IPS-20b (cell line): Measurements from ENCODE around the gene OSBPL6.

Source experiments
- H3K27ac ChIP-seq: one replicate; pipeline ENCODE4 v1.5.1; 2013; ENCODE audit warnings: low read length
- H3K27me3 ChIP-seq: 2 replicates; pipeline ENCODE4 v1.6.1; 2013; ENCODE audit warnings: mild to moderate bottlenecking, low read length, inconsistent platforms; ENCODE audit not compliant: insufficient read depth
- H3K36me3 ChIP-seq: 2 replicates; pipeline ENCODE4 v1.6.1; 2013; ENCODE audit warnings: low read depth, mild to moderate bottlenecking, inconsistent platforms, low read length, moderate library complexity; ENCODE audit not compliant: insufficient read depth
- H3K4me1 ChIP-seq: 2 replicates; pipeline ENCODE4 v1.6.1; 2013; ENCODE audit warnings: mild to moderate bottlenecking, control low read depth, inconsistent platforms, low read length, moderate library complexity; ENCODE audit not compliant: insufficient read depth
- H3K4me3 ChIP-seq: 2 replicates; pipeline ENCODE4 v1.5.1; 2013; ENCODE audit warnings: mild to moderate bottlenecking, low read length, inconsistent platforms
- H3K9ac ChIP-seq: 2 replicates; pipeline ENCODE4 v1.6.1; 2013; ENCODE audit warnings: low read depth, mild to moderate bottlenecking, inconsistent platforms, low read length, moderate library complexity
- H3K9me3 ChIP-seq: 2 replicates; pipeline ENCODE4 v1.6.1; 2013; ENCODE audit warnings: mild to moderate bottlenecking, low read depth, low read length, inconsistent platforms; ENCODE audit not compliant: insufficient read depth

The OSBPL6 gene

GRCh38 chr2:178263159-178263860 lies 69.0 kb downstream of the OSBPL6 start:
- no peaks in the 10 kb centered on the region for H3K4me1 ChIP-seq
- no peaks in the 10 kb centered on the region for H3K36me3 ChIP-seq
- no peak overlapping the region for H3K27ac ChIP-seq
- no peaks in the 10 kb centered on the region for H3K27me3 ChIP-seq
- no peaks in the 10 kb centered on the region for H3K9me3 ChIP-seq
- no peak overlapping the region for H3K4me3 ChIP-seq
- H3K9ac ChIP-seq: no peak overlapping the region

GRCh38 chr2:178264211-178264610 lies 69.9 kb downstream of the OSBPL6 start:
- no peak overlapping the region for H3K27ac ChIP-seq
- no peaks in the 10 kb centered on the region for H3K36me3 ChIP-seq
- H3K9ac ChIP-seq: no peak overlapping the region
- H3K27me3 ChIP-seq: no peaks in the 10 kb centered on the region
- H3K9me3 ChIP-seq: no peaks in the 10 kb centered on the region
- H3K4me1 ChIP-seq: no peaks in the 10 kb centered on the region
- no peak overlapping the region for H3K4me3 ChIP-seq

GRCh38 chr2:178265851-178266250 lies 71.5 kb downstream of the OSBPL6 start:
- H3K9ac ChIP-seq: no peak overlapping the region
- no peak overlapping the region for H3K27ac ChIP-seq
- H3K4me3 ChIP-seq: no peak overlapping the region
- no peaks in the 10 kb centered on the region for H3K36me3 ChIP-seq
- H3K4me1 ChIP-seq: peaks cover 9% of the 10 kb centered on the region
- H3K27me3 ChIP-seq: no peaks in the 10 kb centered on the region
- no peaks in the 10 kb centered on the region for H3K9me3 ChIP-seq

- H3K27ac ChIP-seq: no peak overlapping the region
- no peak overlapping the region for H3K4me3 ChIP-seq
- no peaks in the 10 kb centered on the region for H3K9me3 ChIP-seq
- H3K9ac ChIP-seq: no peak overlapping the region
- no peaks in the 10 kb centered on the region for H3K27me3 ChIP-seq
- peaks cover 13% of the 10 kb centered on the region for H3K4me1 ChIP-seq
- H3K36me3 ChIP-seq: no peaks in the 10 kb centered on the region
Measured at GRCh38 chr2:178266445-178266844, 72.1 kb downstream of the OSBPL6 start.

- H3K36me3 ChIP-seq: no peaks in the 10 kb centered on the region
- no peaks in the 10 kb centered on the region for H3K27me3 ChIP-seq
- H3K9ac ChIP-seq: no peak overlapping the region
- no peak overlapping the region for H3K27ac ChIP-seq
- H3K4me1 ChIP-seq: peaks cover 22% of the 10 kb centered on the region
- H3K4me3 ChIP-seq: no peak overlapping the region
- H3K9me3 ChIP-seq: no peaks in the 10 kb centered on the region
Measured at GRCh38 chr2:178267660-178268059, 73.3 kb downstream of the OSBPL6 start.

GRCh38 chr2:178268435-178268834 lies 74.1 kb downstream of the OSBPL6 start:
- Histone ChIP-seq H3K9ac (no peak overlapping the region), H3K4me3 (no peak overlapping the region), H3K27me3 (no peaks in the 10 kb centered on the region), H3K9me3 (no peaks in the 10 kb centered on the region), H3K36me3 (no peaks in the 10 kb centered on the region), H3K4me1 (peaks cover 22% of the 10 kb centered on the region), H3K27ac (no peak overlapping the region)

GRCh38 chr2:178269438-178270224 lies 75.3 kb downstream of the OSBPL6 start:
- H3K9ac ChIP-seq: no peak overlapping the region
- no peak overlapping the region for H3K27ac ChIP-seq
- peaks cover 28% of the 10 kb centered on the region for H3K4me1 ChIP-seq
- H3K9me3 ChIP-seq: no peaks in the 10 kb centered on the region
- H3K27me3 ChIP-seq: no peaks in the 10 kb centered on the region
- H3K4me3 ChIP-seq: no peak overlapping the region
- no peaks in the 10 kb centered on the region for H3K36me3 ChIP-seq

- Histone ChIP-seq H3K4me3 (no peak overlapping the region), H3K9me3 (no peaks in the 10 kb centered on the region), H3K4me1 (peaks cover 28% of the 10 kb centered on the region), H3K9ac (no peak overlapping the region), H3K27ac (no peak overlapping the region), H3K27me3 (no peaks in the 10 kb centered on the region), H3K36me3 (no peaks in the 10 kb centered on the region)
Measured at GRCh38 chr2:178270338-178270737, 76.0 kb downstream of the OSBPL6 start.

- H3K9ac ChIP-seq: no peak overlapping the region
Measured at GRCh38 chr2:178271094-178271493, 76.8 kb downstream of the OSBPL6 start.

GRCh38 chr2:178271629-178272333 lies 77.5 kb downstream of the OSBPL6 start:
- Histone ChIP-seq H3K9ac (no peak overlapping the region), H3K4me1 (peaks cover 28% of the 10 kb centered on the region), H3K27me3 (no peaks in the 10 kb centered on the region)

More at GRCh38 chr2:178271094-178271493, 76.8 kb downstream of the OSBPL6 start:
- H3K27ac ChIP-seq: no peak overlapping the region
- no peaks in the 10 kb centered on the region for H3K9me3 ChIP-seq
- no peaks in the 10 kb centered on the region for H3K36me3 ChIP-seq
- peaks cover 28% of the 10 kb centered on the region for H3K4me1 ChIP-seq
- H3K27me3 ChIP-seq: no peaks in the 10 kb centered on the region
- no peak overlapping the region for H3K4me3 ChIP-seq

GRCh38 chr2:178273787-178274360 lies 79.6 kb downstream of the OSBPL6 start:
- no peaks in the 10 kb centered on the region for H3K27me3 ChIP-seq

More at GRCh38 chr2:178271629-178272333, 77.5 kb downstream of the OSBPL6 start:
- H3K4me3 ChIP-seq: no peak overlapping the region
- H3K36me3 ChIP-seq: no peaks in the 10 kb centered on the region
- no peaks in the 10 kb centered on the region for H3K9me3 ChIP-seq
- no peak overlapping the region for H3K27ac ChIP-seq

More at GRCh38 chr2:178273787-178274360, 79.6 kb downstream of the OSBPL6 start:
- Histone ChIP-seq H3K9ac (no peak overlapping the region), H3K36me3 (no peaks in the 10 kb centered on the region), H3K4me3 (no peak overlapping the region), H3K9me3 (no peaks in the 10 kb centered on the region), H3K4me1 (peaks cover 28% of the 10 kb centered on the region), H3K27ac (no peak overlapping the region)
